GM21526 (cell line): Measurements from ENCODE around the gene MLLT1.

ENCODE experiments used
- ATAC-seq: cut with Tn5 transposase; IDR thresholded peaks from one replicate; pipeline ENCODE4 v1.9.1; 2021; ENCODE audit warnings: moderate library complexity; ENCODE audit not compliant: unreplicated experiment, low FRiP score

Gene MLLT1

DNA sequence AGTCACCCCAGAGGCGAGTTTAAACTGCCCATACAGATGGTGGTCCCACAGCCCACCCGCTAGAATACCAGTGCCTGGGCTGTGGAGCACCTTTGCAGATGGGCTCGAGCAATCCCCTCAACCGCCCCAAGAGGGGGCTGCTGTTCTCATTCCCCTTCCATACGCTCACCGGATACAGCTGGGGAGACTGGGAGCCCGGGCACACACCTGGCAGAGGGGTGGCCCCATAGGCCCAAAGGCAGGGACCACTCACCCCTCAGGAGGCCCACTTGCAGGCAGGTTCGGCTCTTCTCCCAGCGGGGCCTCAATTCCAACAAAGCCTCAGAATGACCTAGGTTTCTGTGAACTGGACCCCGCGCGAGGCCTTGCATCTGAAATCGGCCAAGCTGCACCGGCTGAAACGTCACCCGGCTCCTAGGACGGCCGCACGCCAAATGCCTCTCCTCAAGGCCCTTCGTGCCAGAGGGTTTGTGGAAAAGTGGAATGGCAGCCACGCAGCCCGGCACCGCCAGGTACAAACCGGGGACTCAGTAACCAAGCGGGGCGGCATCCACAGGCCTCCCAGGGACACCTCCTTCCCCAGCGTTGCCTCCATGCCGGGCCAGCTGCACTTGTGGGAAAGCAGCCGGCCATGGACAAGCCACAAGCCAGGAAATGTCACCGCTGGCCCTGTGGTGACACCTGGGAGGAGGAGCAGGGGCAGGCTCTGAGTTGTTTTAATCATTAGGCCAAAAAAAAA, 18.7 kb downstream of the MLLT1 start:
- no peak for ATAC-seq

DNA sequence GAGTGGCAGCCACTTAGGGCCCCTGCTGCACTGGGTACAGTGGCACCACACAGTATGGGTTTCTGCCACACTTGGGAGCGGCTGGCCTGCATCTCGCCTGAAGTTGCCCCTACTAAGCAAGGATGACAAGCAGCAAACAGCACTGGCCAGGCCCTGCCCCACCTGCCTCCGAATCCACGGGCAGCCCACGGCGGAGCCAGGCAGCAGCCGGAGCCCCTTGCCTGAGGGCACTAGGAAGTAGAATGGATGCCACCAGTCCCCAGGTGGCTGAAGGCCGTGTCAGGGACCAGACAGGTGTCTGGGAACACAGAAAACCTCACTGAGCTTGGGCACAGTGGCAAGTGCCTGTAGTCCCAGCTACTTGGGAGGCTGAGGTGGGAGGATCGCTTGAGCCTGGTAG, 19.4 kb downstream of the MLLT1 start:
- ATAC-seq = no peak

DNA sequence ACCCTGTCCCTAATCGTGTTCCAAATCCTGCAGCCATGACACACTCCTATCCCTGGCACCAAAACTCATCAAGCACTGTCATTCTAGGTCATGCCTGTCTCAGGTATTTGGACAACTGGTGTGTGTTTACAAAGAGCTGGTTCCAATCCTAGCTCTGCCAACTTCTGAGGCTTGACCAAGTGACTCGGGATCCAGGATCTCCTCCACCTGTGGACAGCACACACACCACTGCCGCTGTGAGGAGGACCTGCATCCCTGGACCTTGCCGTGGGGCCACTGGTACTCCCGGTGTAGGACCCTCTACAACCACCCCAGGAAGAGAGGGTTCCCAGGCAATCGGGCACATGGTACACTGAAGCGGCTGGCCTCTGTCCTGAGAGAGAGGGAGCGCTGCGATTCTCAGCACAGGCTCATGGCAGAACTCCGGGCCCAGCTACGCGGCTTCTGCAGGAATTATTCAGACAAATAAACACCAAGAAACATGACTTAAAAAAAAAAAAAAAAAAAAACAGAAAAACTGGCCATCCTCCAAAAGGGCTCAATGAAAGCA, 20.4 kb downstream of the MLLT1 start:
- ATAC-seq = no peak

DNA sequence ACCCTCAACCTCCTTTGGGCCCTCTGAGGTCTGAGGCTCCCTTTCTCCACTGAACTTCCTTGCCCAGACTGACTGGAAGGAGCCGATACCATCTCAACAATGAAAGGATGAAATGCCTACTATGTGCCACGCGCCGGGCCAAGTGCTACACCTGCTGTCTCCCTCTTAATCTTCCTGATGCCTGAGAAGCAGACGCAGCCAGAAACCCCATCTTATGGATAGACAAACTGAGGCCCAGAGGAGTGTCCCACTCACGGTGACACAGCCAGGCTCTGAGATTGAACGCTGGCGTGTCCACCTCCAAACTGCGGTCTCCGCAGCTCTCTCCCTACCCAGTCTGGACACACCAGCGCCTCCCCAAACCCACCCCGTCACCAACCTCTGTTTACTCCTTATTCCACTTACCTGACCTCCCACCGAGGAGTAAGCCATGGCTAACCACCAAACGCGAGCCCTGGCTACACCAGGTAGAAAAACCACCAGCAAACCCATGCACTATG, 20.9 kb downstream of the MLLT1 start:
- no peak for ATAC-seq

DNA sequence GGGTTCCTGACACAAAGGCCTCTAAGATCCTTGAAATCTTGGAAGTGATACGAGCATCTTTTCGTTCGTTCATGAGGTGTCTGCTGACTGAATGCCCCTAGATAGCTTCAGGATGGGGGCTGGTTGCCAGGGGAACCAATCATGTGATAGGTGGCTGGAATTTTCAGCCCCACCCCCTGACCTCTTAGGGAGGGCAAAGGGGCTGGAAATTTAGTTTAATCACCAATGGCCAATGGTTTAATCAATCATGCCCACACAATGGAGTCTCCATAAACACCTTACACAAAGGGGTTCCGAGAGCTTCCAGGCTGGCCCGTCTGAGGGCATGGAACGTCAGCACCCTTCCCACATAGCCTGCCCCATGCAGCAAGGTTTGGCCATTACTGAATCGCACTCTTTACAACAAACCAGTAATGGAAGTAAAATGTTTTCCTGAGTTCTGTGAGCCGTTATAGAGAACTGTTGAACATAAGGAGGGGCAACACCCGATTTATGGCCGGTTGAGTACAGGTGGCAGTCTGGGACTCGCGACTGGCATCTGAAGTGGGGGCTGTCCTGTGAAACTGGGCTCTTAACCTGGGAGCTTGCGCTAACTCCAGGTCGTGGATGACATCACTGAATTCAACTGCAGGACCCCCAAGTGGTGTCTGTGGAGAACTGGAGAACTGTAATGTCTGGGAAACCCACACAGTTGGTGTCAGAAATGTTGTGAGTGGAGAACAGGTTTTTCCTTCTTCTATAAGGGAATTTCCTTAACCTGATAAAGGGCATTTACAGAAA, 25.6 kb downstream of the MLLT1 start:
- ATAC-seq = no peak

DNA sequence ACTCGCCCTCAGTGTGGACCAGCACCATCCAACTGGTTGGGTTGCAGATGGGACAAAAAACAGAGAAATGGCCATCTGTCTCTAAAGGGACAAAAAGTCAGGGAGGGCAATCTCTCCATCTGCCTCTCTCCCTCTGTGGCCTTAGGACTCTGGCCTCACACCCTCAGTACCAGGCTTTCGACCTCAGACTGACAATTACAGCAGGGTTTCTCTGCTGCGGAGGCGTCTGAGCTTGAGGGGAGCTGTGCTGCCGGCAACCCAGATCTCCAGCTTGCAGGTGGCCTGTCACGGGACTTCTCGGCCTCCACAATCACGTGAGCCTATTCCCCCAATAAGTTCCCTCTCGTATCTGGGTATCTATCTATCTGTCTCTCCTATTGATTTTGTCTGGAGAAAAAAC, 27.7 kb downstream of the MLLT1 start:
- no peak for ATAC-seq

DNA sequence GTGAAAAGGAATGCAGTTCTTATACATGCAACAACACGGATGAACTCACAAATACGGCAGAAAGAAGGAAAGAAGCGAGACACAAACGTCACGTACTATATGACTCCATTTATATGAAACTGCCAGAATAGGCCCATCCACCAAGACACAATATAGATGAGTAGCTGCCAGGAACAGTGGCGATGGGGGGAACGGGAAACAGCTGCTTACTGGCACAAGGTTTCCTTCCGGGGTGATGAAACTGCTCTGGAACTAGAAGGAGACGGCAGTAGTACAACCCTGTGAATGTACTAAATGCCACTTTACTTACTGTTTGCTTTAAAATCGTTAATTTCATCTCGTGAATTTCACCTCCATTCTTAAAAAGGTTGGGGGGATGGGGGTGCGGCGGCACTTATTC, 28.9 kb downstream of the MLLT1 start:
- no peak for ATAC-seq

DNA sequence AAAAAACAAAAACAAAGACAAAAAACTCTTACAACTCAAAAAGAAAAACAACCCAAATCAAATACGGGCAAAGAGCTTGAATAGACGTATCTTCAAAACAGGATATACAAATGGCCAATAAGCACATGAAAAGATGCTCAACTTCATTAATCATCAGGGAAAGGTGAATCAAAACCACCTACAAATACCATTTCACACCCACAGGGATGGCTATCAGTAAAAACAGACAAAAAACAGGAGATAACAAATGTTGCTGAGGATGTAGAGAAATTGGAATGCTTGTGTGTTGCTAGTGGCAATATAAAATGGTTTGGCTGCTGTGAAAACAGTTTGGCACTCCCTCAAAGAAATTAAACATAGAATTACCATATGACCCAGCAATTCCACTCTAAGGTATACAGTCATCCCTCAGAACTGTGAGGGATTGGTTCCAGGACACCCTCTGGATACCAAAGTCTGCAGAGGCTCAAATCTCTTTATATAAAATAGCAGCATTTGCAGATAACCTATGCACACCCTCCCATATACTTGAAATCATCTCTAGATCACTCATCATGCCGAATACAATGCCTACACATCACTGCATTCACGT, 29.7 kb downstream of the MLLT1 start:
- no peak for ATAC-seq

DNA sequence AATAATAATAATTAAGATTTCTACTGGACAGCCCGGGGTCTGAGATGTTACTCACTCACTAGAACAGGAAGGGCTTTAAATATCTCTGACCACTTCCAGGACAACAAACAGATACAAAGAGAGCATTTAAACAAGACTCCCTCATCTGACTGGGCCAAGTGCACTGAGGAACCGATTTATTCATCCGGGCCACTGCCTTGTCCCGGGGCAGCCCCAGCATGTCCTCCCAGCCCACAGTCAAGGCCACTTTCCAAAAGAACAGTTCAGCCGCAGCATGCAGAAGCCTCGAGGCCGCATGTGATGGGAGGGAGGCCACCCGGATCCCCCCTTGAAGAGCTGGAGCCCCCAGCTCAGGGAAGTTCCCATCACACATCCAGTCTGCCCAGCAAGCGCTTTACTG, 30.5 kb downstream of the MLLT1 start:
- no peak for ATAC-seq

DNA sequence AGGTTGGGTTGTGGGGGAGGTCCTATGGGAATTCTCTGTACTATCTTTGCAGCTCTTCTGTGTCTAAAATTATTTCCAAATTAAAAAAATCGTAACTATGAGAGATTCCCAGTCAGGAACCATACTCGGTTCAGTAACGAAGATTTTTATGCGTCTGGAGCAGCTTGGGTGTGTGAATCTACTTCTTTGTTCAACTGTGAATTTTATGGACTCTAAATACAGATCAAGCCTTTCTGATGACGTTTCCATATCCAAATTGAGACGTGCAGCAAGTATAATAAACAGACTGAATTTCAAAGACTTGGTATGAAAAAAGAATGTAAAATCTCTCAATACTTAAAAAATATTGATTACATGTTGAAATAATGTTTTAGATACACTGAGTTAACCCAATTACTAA, 30.9 kb downstream of the MLLT1 start:
- no peak for ATAC-seq

DNA sequence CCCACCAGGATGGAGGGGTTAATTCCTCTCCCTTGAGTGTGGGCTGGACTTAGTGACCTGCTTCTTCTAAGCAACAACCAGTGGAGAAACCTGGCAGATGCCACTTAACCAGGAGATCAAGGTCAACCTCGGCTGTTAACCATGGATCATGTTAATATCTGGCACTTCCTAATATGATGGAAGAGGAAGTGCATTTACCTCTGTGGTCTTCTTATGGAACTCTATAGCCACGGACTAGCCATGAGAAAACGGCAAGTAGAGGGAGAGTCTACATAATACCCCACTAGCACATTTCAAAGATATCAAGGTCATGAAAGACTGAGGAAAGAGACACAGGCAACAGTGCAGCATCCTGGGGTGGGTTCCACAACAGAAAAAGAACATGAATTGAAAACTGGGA, 31.4 kb downstream of the MLLT1 start:
- ATAC-seq = no peak

DNA sequence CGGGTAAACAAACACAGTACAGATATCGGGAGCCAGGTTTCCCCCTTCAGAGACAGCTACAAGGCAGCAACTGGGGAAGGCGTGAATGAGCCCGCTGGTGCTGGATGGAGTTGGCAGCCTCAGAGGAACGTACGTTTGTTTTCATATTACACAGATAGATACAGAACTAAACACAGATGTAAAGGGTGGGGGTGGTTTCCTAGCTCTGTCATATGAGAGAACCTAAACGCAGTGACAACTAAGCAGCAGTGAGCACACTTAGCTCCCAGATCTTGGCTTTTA, 32.8 kb downstream of the MLLT1 start:
- no peak for ATAC-seq

DNA sequence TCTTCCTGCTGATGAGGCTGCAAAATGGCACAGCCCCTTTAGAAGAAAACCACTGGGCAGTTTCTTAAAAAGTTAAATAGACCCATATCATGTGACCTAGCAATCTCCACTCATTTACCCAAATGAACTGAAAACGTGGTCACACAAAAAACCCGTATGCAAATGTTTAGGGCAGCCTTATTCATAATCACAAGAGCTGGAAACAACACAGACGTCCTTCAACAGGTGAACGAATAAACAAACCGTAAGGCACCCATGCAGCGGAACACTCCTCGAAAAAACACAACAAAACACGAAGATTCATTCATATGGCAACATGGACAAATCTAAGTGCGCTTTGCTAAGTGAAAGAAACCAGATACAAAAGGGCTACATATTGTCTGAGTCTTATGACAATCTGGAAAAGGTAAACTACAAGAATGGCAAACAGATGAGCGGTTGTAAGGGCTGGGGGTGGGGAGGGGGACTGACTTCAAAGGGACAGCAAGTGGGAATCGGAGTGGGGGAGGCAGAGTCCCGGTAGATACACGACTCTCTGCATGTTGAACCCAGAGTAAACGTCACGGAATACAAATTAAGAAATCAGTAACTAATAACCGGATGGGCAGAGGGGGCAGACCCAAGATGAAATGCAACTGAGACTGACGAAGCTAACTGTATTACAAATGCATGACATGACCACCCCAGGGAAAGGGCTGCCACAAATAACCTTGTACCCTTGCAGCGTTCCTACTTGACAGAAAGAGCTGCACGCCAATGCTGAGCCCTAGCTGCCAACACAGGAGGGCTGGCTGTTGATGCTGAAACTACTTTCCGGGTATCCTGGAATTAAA, 33.4 kb downstream of the MLLT1 start:
- no peak for ATAC-seq

DNA sequence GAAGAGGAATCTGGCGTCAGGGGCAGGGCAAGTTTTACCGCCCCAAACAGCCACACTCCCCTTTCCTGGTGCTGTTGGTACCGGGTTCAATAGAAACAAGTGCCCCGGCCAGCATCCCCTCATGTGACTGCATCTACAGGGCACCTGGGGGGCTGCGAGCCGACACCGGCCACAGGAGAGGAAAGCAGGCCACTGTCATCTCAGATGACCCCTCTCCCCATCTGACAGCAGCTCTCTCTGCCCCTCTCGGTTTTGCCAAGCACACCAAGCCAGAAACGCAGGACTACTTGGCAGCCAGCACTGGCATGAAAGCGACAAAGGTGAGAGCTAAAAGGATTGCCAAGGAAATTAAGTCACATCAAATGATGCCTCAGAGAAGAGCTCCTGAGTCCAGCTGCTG, 37.1 kb downstream of the MLLT1 start:
- no peak for ATAC-seq

DNA sequence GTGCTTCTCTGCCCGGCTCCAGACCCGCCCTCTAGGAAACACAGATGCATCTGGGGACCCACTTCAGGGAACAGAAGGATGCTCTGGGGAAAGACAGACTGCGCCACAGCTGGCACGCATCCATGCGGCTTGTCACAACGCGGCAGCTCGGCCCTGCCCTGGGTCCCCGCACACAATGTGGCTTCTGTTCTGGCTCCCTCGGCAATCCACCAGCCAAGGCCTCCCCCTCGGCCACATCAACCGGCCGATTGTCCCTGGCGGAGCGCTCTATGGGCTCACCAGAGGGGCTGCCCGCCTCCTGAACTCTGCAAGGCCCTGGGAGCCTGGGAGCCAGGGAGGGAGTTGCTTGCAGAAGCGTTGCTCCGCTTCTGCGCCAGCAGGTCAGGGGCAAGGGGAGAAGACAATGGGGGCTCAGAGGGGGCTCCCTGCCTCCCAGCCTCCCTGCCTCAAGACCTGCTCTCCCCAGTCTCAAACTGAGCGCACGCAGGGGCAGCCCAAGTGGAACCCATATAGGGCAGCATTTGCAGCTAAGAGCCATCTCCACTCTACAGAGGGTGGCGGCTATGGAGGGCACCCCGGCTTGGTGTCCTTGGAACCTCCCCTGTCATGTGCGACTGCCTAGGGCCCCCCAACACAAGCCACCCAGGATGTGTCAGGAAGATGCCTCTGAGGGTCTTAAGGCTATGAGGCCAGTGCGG, 37.9 kb downstream of the MLLT1 start:
- no peak for ATAC-seq

DNA sequence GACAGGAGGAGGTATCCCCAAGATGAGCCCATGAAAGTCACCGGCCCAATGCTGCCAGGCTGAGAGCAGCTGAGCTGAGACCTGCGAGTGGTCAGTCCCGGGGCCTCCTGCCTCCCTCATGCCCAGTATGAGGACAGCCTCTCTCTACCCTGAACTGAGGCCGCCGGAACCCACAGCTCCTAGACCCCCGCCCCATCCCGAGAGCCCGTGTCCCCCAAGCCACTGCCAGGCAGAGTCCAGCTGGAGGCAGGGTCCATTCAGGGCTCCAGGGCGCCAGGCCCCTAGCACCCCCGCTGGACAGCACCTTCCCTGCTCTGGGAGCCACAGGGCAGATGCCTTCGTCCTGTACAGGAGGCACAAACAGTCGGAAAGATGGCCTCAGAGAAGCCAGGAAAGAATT, 38.7 kb downstream of the MLLT1 start:
- no peak for ATAC-seq

DNA sequence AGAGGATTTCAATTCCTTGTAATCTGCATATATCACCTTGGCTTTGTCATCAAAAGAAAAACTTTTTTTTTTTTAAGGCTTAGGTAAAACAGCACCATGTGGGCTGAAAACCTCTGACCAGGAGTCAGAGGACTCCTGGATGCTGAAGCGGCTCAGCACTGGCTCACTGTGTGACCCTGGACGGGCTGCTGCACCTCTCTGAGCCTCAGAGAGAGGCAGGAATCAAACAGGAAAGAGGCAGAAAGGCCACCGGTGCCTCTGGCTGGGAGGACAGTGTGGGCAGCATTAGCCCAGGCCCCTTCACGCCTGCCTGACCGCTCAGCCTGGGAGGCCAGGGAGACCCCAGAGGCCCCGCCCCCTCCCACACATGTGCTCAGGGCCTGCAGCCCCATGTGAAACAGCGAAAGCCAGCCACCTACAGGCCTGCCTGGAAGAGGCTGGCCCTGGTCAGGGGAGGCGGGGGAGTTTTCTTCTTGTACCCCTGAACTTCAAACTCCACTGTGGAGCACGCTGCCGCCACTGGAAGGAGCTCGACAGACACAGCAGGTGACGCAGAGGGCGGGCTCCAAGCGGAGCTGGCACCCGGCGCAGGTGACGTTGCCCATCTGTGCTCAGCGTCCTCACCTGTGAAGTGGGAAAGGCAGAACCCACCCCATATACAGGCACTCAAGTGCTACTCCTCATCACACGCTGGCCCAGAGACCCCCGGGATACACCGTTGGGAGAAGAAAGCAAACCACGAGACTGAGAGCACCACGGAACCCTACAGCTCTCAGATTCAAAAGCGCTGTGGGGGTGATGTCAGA, 39.7 kb downstream of the MLLT1 start:
- ATAC-seq = no peak

DNA sequence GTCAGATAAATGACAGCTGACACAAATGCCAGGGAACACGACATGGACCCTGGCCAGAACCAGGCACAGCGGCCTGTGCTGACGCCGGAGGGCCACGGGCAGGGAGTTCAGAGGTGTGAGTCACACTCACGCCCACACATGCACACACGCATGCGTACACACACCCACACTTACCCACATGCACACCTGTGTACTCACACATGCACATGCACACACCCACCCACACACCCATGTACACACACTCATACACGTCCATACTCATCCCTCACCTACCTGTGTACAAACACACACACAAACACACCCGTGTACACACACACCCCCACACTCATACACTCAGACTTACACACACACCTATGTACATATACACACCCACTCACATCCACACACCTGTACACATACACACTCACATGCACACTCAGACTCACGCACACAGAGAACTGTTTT, 40.4 kb downstream of the MLLT1 start:
- no peak for ATAC-seq

DNA sequence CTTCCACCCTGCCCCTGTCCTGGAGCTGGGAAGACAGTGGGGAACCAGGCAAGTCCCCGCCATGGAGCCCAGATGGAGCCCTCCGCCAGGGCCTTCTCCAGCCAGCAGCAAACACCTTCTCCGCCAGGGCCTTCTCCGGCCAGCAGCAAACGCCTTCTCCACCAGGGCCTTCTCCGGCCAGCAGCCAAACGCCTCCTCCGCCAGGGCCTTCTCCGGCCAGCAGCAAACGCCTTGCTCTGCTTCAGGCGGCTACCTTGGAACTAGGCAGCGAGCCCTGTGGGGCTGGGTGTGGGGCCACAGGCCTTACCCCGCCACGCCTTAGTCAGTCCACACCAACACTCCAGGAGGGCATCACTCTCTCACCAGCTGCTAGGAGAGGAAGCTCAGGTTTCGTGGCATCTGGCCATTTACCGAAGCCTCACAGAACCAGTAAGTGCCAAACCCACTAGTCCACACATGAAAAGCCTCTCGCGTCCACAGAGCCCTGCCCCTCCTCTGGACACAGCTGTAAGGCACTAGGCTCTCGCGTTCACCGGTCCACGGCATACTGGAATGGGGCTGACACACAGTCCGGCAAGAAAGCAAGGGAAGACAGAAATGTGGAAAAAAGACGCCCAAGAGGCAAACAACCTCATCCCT, 41.0 kb downstream of the MLLT1 start:
- no peak for ATAC-seq
